Measurements from ENCODE around the gene CD9.
"Not testable (repeated sequence)": the region's sequence is repeated elsewhere in the genome, so short reads cannot be mapped to it uniquely, and the experiment has no call there.

The CD9 gene, protein sequence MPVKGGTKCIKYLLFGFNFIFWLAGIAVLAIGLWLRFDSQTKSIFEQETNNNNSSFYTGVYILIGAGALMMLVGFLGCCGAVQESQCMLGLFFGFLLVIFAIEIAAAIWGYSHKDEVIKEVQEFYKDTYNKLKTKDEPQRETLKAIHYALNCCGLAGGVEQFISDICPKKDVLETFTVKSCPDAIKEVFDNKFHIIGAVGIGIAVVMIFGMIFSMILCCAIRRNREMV

DNA sequence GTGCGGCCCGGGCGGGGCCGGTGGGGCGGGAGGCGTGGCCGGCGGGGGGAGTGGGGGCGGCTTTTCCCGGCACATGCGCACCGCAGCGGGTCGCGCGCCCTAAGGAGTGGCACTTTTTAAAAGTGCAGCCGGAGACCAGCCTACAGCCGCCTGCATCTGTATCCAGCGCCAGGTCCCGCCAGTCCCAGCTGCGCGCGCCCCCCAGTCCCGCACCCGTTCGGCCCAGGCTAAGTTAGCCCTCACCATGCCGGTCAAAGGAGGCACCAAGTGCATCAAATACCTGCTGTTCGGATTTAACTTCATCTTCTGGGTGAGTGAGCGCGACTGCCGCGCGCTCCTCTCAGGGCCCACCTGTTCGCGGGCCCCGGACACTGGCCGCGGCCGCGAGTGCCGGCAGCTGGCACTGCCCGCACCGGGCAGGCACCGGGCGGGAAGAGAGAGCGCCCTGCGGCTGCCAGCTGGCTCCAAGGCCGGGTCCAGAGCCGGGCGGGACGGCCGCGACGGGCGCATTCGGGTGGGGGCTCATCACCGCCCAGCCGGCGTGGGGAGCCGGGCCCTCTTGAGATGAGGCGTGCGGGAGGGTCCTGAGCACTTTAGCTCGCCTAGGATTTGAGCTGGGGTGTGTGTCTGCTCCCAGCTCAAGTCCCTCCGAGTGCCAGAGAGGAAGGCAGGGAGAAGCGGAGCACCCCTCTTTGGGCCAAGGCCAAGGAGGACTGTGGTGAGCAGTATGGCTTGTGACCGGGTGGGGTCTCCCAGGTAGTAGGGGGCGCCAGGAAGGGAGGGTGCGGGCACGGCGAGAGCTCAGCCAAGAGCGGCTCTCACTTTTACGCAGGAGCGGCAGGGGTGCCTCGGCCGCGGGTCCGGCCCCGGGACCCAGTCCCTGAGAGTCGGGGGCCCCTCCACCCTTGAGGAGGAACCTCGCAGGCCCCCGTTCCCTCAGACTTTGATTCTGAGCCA lies at the start of gene CD9:
Gene CD9 (plus strand): TSS at position 145 of the 957 bp plus-strand sequence. CDS start 100 bp downstream, at position 245.
- peak; percentile 44 for DNase-seq (ENCODE audit: low read depth, low spot score)

DNA sequence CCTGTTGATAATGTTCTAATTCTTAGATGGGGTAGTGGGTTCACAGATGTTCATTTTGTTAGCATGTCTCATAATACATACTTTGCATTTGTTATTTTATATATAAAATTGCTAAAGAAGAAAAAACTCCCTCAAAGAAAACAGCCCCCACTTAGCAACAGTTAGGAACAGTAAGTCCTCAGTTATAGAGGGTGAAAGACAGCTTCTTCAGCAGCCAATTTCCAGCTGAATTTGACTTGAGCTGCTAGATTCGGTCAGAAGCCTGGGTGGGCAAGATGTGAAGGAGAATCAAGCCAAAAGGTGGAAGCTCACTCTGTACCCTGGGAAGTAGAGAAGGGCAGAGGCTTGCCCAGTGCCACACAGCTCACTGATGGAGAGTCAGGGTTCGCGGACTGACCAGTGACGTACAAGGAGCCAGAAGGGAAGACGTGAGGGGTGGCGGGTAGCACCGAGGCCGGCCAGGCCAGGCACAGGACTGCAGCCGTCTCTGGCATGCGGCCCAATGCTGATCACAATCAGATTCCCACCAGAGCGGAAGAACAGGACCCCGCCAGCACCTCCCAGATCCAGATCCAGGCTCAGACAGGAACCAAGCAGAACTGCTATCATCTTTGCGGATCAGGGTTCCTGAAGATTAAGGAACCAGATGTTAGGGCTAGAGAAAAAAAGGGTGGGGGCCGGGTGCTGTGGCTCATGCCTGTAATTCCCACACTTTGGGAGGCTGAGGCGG lies 45.3 kb upstream of the CD9 start:
- peak; percentile 78 for DNase-seq (ENCODE audit: low read depth, low spot score)

DNA sequence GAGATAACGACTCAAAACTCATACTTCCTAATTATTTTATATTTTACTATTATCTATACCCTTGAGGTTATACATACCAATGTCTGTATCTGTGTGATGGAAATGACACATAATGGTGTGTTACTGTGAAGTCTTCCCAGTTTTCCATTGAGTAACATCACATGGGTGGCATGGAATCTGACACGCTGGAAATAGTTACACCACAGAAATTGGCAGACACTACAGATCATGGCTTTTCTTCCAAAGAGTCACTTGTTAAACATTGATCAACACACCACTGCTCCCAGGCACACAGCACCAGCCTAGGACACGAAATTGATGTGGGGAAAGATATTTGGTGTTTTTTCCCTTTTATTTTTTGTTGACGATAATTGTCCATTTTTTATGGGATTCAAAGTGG lies 42.7 kb upstream of the CD9 start:
- no peak for DNase-seq (ENCODE audit: low read depth, low spot score)

DNA sequence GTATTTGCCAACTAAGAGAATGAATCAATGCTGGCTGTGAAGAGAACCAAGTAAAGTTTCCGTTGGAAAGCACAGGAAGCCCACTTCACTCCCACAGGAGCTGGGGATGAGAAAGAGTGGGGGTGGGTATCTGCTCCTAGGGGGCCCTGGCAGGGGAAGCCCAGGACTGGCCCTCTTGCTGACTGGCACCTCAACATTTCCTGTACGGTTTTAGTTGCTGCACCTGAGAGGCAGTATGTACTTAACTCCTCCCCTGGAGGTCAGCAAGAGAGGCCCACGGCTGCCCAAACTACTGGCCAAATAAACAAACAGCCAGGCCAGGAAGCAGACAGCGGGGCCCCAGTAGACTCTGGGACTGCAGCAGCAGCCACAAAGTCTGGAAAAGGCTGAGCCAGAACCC lies 41.9 kb upstream of the CD9 start:
- no peak for DNase-seq (ENCODE audit: low read depth, low spot score)

DNA sequence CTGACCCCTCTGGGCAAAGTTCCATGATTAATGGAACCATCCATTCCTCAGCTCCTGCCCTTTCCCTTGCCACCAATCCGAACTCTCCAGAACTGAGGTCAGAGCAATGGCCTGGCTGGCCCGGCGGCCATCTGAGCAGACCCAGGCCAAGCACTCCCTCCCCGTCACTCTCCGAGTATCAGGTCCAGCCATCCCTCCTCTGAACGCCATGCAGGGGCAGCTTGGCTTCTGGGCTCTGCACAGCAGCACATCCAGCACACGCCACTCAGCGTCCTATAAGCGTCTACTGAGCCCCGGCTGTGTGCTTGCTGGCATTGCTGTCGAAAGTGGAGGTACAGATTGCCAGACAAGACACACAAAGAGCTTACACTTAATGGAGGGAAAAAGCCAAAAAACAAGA lies 41.5 kb upstream of the CD9 start:
- DNase-seq (ENCODE audit: low read depth, low spot score) = no peak

DNA sequence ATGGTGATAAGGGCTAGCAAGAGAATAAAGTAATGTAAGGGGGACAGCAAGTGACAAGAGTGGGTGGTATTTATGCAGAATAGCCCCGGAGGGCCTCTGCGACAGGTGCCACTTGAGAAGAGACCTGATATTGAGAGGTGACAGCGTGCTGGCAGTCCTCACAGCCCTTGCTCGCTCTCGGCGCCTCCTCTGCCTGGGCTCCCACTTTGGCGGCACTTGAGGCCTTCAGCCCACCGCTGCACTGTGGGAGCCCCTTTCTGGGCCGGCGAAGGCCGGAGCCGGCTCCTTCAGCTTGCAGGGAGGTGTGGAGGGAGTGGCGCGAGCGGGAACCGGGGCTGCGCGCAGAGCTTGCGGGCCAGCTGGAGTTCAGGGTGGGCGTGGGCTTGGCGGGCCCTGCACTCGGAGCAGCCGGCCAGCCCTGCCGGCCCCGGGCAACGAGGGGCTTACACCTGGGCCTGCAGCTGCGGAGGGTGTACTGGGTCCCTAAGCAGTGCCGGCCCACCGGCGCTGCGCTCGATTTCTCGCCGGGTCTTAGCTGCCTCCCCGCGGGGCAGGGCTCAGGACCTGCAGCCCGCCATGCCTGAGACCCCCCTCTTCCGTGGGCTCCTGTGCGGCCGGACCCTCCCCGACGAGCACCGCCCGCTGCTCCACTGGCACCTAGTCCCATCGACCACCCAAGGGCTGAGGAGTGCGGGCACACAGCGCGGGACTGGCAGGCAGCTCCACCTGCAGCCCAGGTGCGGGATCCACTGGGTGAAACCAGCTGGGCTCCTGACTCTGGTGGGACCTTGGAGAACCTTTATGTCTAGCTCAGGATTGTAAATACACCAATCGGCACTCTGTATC lies 40.8 kb upstream of the CD9 start:
- not testable (repeated sequence) for DNase-seq (ENCODE audit: low read depth, low spot score)

DNA sequence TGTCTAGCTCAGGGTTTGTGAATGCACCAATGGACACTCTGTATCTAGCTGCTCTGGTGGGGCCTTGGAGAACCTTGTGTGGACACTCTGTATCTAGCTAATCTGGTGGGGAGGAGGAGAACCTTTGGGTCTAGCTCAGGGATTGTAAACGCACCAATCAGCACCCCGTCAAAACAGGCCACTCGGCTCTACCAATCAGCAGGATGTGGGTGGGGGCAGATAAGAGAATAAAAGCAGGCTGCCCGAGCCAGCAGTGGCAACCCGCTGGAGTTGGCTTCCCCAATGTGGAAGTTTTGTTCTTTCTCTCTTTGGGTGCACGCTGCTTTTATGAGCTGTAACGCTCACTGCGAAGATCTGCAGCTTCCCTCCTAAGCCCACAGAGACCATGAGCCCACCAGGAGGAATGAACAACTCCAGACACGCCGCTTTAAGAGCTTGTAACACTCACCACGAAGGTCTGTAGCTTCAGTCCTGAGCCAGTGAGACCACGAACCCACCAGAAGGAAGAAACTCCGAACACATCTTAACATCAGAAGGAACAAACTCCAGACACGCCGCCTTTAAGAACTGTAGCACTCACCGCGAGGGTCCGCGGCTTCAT lies 40.1 kb upstream of the CD9 start:
- not testable (repeated sequence) for DNase-seq (ENCODE audit: low read depth, low spot score)

DNA sequence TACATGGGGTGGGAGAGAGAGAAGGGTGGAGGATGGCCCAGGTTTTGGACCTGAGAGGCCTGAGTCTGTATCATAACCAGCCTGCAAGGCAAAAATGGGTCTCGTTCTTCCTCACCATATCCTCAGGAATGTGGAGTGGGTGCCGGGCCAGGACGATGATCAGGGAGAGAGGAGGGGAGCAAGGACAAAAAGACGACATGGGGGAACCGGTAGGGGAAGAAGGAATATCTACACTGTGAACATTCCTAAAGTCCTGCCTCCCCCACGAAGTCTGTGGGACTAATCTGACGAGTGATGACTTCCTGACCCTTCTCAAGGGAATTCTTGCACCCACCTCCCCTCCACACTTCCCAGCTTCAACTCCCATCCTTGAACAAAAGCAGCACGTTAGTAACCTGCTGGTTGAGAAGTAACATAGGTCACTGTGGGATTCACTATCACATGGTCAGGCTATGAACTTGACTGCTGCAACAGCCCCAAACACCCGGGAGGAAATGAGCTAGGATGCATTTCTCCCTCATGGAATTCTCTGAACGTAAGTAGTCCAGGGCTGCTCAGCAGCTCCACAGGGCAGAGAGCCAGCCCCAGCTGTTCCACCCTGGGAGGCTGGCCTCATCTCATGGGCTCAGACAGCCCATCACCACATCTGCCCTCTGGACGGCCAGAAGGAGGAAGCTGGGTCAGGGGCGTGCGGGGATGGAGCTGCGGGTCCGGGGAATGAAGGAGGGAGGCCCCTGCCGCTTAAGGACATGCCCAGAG lies 38.9 kb upstream of the CD9 start:
- no peak for DNase-seq (ENCODE audit: low read depth, low spot score)

DNA sequence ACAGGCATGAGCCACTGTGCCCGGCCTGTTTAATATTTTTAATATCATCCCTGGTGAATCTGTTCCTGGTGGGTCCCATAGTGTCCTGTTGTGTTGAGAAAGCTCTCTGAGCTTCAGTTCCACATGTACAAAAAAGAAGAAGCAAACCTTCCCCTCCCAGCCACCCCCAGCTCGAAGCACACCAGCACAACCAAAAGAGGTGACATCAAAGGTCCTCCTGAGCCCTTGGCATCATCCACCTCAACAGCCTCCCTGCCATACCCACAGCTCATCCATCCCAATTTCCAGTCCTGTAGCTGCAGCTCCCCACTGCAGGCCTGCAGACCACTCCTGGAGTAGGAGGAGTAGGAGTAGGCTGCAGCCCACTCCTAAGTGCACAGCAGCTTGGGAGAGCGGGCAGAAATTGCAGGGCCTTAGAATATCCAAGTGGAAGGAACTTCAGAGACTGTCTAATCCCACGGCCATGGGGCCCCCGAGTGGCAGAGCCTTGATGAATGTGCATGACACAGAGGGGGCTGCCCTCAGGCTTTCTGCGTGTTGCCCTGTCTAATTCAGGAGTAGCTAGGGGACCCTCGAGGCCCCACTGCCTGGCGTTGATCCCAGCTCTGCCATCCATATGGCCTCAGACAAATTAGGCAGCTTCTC lies 36.7 kb upstream of the CD9 start:
- no peak for DNase-seq (ENCODE audit: low read depth, low spot score)

DNA sequence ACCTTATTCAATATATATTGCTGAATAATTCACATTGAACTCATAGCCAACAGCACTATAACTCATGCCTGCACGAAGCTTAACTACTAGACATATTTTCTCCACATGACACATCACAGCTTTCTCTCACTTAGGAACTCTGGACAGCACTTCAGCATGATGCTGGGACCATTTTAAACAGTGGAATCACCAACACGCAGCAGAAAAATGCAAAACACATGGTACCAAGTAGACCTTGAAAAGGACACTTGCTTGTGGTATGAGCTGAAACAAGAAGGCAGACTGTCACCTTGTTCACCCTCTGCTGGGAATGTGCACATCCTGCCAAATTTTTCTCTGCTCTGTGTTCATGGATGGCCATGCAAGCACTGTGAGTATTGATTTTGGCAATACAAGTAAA lies 34.8 kb upstream of the CD9 start:
- DNase-seq (ENCODE audit: low read depth, low spot score) = no peak

DNA sequence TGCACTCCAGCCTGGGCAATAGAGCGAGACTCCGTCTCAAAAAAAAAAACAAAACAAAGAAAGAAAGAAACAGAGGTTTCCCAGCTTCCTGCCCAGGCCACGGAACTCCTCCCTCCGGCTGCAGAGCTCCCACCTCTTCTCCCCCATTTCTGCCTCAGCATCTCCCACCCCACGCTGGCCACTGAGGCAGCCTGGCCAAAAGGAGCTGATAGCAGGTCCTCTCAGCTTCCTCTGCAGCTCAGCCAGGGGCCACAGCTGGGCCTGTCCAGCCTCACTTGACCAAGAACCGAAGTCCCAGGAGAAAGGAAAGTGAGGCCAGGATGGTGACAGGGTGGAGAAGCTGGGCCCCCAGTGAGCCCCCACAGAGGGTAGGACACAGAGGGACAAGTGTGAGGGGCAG lies 33.4 kb upstream of the CD9 start:
- no peak for DNase-seq (ENCODE audit: low read depth, low spot score)

DNA sequence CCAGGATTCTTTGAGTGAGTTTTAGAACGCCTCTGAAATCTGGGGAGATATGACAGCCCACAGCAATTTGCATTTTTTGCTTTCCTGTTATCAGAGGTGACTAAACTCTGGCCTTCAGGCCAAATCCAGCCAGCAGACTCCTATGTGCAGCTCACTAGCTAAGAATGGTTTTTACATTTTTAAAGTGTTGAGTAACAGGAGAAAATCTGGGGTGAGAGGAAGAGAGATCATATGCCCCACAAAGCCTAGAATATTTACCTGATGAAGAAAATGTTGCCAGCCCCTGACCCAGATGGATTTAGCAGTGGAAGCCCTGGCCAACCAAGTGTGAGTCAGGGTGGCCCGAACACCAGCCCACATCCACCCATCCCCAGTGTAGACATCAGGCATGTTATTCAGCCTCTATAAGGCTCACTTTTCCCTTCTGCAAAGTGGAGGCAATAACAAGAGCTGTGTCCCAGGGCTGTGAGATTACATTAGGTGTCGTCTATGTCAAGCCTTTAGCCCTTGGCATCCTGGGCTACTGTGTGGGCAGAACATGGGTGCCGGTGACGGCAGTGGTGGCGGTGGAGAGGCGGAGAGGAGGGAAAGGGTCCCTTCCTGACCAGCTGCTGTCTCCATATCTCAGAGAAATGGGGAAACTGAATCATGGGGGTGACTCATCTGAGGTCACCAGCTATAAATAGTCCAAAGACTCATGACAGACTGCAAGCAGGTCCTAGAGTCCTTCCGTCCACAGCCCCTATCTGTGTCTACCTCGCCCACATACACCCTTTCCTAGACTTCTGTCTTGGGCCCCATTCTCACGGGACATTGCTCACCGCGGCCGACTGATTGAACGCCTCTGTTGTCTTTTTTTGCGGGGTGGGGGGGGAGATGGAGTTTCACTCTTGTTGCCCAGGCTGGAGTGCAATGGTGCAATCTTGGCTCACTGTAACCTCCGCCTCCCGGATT lies 32.6 kb upstream of the CD9 start:
- DNase-seq (ENCODE audit: low read depth, low spot score) = no peak

DNA sequence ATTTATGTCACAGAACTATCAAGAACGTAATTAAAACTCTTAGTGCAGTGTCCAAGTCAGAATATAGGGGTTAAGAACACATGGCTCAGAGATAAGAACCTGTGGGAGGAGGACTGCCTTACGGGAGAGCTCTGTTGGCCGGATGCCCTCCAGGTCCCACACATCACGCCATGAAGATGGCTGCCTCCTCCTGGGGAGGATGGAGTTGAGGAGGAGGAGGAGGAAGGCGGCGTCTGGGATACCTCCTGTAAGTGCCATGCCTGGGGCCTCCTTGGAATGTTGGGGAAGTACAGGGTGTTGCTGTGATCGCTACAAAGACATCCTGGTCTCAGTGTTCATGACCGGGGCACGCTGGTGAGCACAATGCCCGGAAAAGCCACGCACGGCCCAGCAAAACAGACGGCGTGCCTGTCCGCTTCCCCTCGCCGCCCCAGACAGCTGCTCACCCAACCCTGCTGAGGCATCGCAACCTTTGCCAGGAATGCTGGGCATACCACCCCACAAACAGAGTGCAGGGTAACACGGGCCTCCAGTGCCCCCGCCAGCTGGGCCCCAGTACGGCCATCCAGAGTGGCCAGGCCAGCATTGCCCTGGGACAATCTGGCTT lies 28.7 kb upstream of the CD9 start:
- DNase-seq (ENCODE audit: low read depth, low spot score) = no peak

DNA sequence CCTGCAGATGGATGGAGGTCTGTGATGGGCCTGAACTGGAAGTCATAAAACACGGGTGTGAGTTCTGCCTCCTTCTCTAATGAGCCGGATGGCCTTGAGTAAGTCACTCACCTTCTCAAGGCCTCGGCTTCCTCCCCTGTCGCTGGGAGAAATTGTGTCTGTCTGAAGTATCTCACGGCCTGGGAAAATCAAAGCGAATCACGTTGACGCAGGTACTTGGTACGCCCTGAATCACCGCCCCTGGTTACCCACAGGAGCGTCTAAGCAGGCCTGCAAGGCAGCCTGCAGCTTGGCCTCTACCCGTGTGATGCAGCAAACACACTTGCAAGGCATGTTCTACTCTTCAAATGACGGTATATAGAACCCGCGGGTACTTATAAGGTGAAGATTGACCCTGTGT lies 28.1 kb upstream of the CD9 start:
- no peak for DNase-seq (ENCODE audit: low read depth, low spot score)

DNA sequence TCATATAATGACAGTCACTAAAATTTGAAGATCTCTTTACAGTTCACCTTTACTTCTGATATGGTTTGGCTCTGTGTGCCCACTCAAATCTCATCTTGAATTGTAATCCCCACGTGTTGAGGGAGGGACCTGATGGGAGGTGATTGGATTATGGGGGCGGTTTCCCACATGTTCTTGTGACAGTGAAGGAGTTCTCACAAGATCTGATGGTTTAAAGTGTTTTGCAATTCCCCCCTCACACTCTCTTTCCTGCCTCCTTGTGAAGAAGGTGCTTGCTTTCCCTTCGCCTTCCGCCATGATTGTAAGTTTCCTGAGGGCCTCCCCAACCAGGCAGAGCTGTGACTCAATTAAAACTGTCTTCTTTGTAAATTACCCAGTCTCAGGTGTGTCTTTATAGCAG lies 27.3 kb upstream of the CD9 start:
- no peak for DNase-seq (ENCODE audit: low read depth, low spot score)

DNA sequence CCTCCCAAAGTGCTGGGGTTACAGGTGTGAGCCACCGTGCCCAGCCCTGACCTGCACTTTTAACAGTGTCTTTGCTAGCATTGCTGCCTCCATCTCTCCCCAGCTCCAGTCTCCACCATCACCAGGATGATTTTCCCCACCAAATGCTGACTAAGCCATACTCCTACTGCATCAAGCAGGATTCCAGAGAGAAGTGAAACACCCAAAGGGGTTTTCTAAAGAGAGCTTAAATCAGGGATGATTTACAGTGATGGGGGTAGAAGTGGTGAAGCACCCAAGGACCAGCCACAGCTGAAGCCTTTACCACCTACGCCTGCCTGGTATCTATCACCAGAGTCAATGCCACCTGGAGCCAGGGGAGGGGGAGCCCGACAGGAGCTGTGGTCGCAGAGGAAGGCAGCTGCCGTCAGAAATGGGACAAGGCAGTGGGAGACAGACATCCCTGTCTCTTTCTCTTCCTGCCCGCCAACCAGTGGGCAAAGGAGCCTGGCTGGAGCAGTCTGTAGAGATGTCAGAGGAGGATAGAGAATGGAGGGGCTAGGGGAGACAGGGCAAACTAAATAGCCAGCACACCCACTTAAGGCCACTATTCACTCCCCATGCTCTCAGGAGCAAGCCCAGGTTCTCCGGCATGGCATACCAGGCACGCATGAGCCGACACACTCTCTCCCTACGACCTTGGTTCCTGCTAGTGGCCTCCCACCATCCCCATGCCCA lies 22.4 kb upstream of the CD9 start:
- no peak for DNase-seq (ENCODE audit: low read depth, low spot score)

DNA sequence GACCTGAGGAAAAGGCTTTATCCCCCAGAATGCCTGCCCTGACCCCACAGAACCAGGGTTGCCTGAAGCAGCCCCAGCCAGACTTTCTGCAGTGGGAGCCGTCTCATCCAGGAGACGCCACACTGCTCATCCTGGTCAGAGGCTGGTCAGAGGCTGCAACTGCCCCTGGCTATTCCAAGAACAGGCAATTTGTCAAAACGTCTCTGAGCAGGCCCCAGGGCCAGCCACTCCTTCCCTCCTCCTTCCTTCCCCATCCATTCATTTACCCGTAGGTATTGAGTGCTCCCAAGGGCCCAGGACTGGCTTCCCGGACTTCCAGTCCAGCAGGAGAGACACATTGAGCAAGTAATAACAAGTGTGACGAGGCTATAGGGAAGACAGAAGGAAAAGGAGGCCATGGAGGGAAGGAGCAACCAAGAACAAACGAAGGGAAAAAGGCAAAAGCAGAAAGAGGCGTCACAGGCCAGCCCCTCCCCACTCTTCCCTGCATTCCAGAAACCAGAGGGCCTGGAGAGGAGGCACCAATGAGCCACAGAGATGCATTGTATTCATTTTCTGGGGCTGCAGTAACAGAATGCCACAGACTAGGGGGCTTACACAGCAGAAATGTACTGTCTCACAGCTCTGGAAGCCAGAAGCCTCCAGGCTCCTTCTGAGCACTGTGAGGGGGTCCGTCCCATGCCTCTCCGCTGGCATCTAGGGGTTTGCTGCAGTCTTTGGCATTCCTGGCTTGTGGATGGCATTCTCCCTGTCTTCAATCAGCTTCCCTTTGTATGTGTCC lies 21.0 kb upstream of the CD9 start:
- peak; percentile 92 for DNase-seq (ENCODE audit: low read depth, low spot score)
